GM21360 (cell line): ENCODE data around the gene ZGPAT.

Experiments used
- ATAC-seq: cut with Tn5 transposase; IDR thresholded peaks from one replicate; pipeline ENCODE4 v1.9.1; 2021; ENCODE audit warnings: mild to moderate bottlenecking, moderate library complexity; ENCODE audit not compliant: unreplicated experiment

Gene ZGPAT

GRCh38 chr20:63777614-63778013 is 69.8 kb downstream of the ZGPAT start:
- ATAC-seq = no peak

- ATAC-seq = no peak
Observed at GRCh38 chr20:63778034-63778752, 70.4 kb downstream of the ZGPAT start.

GRCh38 chr20:63778857-63779256 is 71.0 kb downstream of the ZGPAT start:
- ATAC-seq = no peak

GRCh38 chr20:63781181-63781580 is 73.3 kb downstream of the ZGPAT start:
- ATAC-seq = no peak

GRCh38 chr20:63782051-63782471 is 74.2 kb downstream of the ZGPAT start:
- ATAC-seq = no peak

GRCh38 chr20:63782521-63782971 is 74.7 kb downstream of the ZGPAT start:
- no peak for ATAC-seq

GRCh38 chr20:63783970-63784369 is 76.1 kb downstream of the ZGPAT start:
- ATAC-seq = no peak

GRCh38 chr20:63785691-63786131 is 77.9 kb downstream of the ZGPAT start:
- no peak for ATAC-seq
